Hematopoietic multipotent progenitor cell treated with erythropoietin and hydrocortisone succinate and interleukin-3 and kit ligand, for 17 days (in vitro differentiated cells): ENCODE results near the gene KLK2.

Experiments used
- DNase-seq: peaks from one replicate; pipeline ENCODE4 v3.0.0-alpha.2; 2015; ENCODE audit warnings: low spot score

KLK2 gene

GRCh38 chr19:50850738-50851137 is 22.5 kb upstream of the KLK2 start:
- DNase-seq = no peak

GRCh38 chr19:50851620-50852019 is 21.6 kb upstream of the KLK2 start:
- no peak for DNase-seq

GRCh38 chr19:50854636-50855410 is 18.4 kb upstream of the KLK2 start, which contains the start of gene KLK3:
KLK3 (plus strand) TSS chr19:50854915; CDS start chr19:50854956, 41 bp downstream.
- DNase-seq = no peak

GRCh38 chr19:50857366-50857765 is 15.9 kb upstream of the KLK2 start:
- no peak for DNase-seq

GRCh38 chr19:50858886-50859285 is 14.4 kb upstream of the KLK2 start:
- no peak for DNase-seq

GRCh38 chr19:50859849-50860248 is 13.4 kb upstream of the KLK2 start:
- DNase-seq = no peak

GRCh38 chr19:50861010-50861409 is 12.2 kb upstream of the KLK2 start:
- DNase-seq = no peak

GRCh38 chr19:50861496-50862286 is 11.5 kb upstream of the KLK2 start:
- DNase-seq = no peak

- no peak for DNase-seq
Measured at GRCh38 chr19:50869479-50869878, 3.8 kb upstream of the KLK2 start.

GRCh38 chr19:50870417-50871089 is 2.7 kb upstream of the KLK2 start:
- DNase-seq = no peak

GRCh38 chr19:50874211-50874610 is 972 bp downstream of the KLK2 start:
- no peak for DNase-seq

- DNase-seq = no peak
Measured at GRCh38 chr19:50875795-50876422, 2.7 kb downstream of the KLK2 start.

- no peak for DNase-seq
Measured at GRCh38 chr19:50876456-50876855, 3.2 kb downstream of the KLK2 start.

- DNase-seq = no peak
Measured at GRCh38 chr19:50877338-50877737, 4.1 kb downstream of the KLK2 start.

- no peak for DNase-seq
Measured at GRCh38 chr19:50878851-50879250, 5.6 kb downstream of the KLK2 start.

- no peak for DNase-seq
Measured at GRCh38 chr19:50880241-50880640, 7.0 kb downstream of the KLK2 start.

- no peak for DNase-seq
Measured at GRCh38 chr19:50882188-50882587, 8.9 kb downstream of the KLK2 start.

- no peak for DNase-seq
Measured at GRCh38 chr19:50889638-50890037, 16.4 kb downstream of the KLK2 start.

GRCh38 chr19:50890422-50891252 is 17.4 kb downstream of the KLK2 start:
- DNase-seq = no peak

- DNase-seq = no peak
Measured at GRCh38 chr19:50891253-50891625, 18.0 kb downstream of the KLK2 start.

GRCh38 chr19:50893047-50893736 is 20.0 kb downstream of the KLK2 start:
- DNase-seq = no peak
